ENCODE data around the gene CIITA. TPM values are rescaled to one million over a fixed set of nuclear protein-coding genes. Genes with fewer than 3 reads are reported as not detected.
A peak's percentile ranks its signal among the peaks of the same experiment; 100 is the strongest.

CIITA gene
- total RNA-seq, 1 experiment from 2014 or later: not detected

GRCh38 chr16:10840703-10841102, 36.3 kb upstream of the CIITA start:
- H3K27ac Mint-ChIP-seq (ENCODE audit: low read depth, unreplicated experiment): no peak overlapping the region
- intact Hi-C loops (cut with micrococcal nuclease): no loop called here
- ChIA-PET CTCF (interaction anchor here (0.8 kb wide), 1 partner anchor 34 kb away, joined by 5 read pairs; no protein-coding TSS in a partner anchor), POLR2A (no interaction called here)
- DNase-seq (ENCODE audit: unreplicated experiment): no peak
- no peak overlapping the region for H3K4me3 Mint-ChIP-seq (ENCODE audit: unreplicated experiment)
- no peaks in the 10 kb centered on the region for H3K9me3 Mint-ChIP-seq (ENCODE audit: unreplicated experiment)
- H3K36me3 Mint-ChIP-seq (ENCODE audit: insufficient read depth, unreplicated experiment): no peaks in the 10 kb centered on the region
- H3K4me1 Mint-ChIP-seq (ENCODE audit: insufficient read depth, unreplicated experiment): no peaks in the 10 kb centered on the region
- H3K27me3 Mint-ChIP-seq (ENCODE audit: insufficient read depth, unreplicated experiment): peaks cover 14% of the 10 kb centered on the region
- no TSS peak for BruUV-seq (replicated peaks)
- TF ChIP-seq CTCF (IDR thresholded peaks at IDR 0.05; ENCODE audit: unreplicated experiment): no peak

- DNase-seq (ENCODE audit: unreplicated experiment): no peak
- H3K4me3 Mint-ChIP-seq (ENCODE audit: unreplicated experiment): no peak overlapping the region
- no peak overlapping the region for H3K27ac Mint-ChIP-seq (ENCODE audit: low read depth, unreplicated experiment)
- H3K9me3 Mint-ChIP-seq (ENCODE audit: unreplicated experiment): no peaks in the 10 kb centered on the region
- no TSS peak for BruUV-seq (replicated peaks)
- no peaks in the 10 kb centered on the region for H3K36me3 Mint-ChIP-seq (ENCODE audit: insufficient read depth, unreplicated experiment)
- intact Hi-C loops (cut with micrococcal nuclease): no loop called here
- H3K4me1 Mint-ChIP-seq (ENCODE audit: insufficient read depth, unreplicated experiment): no peaks in the 10 kb centered on the region
- H3K27me3 Mint-ChIP-seq (ENCODE audit: insufficient read depth, unreplicated experiment): peaks cover 23% of the 10 kb centered on the region
- no peak for TF ChIP-seq CTCF (IDR thresholded peaks at IDR 0.05; ENCODE audit: unreplicated experiment)
- ChIA-PET CTCF (no interaction called here), POLR2A (no interaction called here)
Measured at GRCh38 chr16:10846213-10846998, 30.6 kb upstream of the CIITA start.

GRCh38 chr16:10847176-10847575, 29.8 kb upstream of the CIITA start:
- Mint-ChIP-seq H3K27ac (ENCODE audit: low read depth, unreplicated experiment) (no peak overlapping the region), H3K4me1 (ENCODE audit: insufficient read depth, unreplicated experiment) (no peaks in the 10 kb centered on the region), H3K36me3 (ENCODE audit: insufficient read depth, unreplicated experiment) (no peaks in the 10 kb centered on the region), H3K4me3 (ENCODE audit: unreplicated experiment) (no peak overlapping the region), H3K9me3 (ENCODE audit: unreplicated experiment) (no peaks in the 10 kb centered on the region), H3K27me3 (ENCODE audit: insufficient read depth, unreplicated experiment) (peaks cover 22% of the 10 kb centered on the region)
- POLR2A ChIA-PET: no interaction called here
- no TSS peak for BruUV-seq (replicated peaks)
- intact Hi-C loops (cut with micrococcal nuclease): no loop called here
- TF ChIP-seq CTCF (IDR thresholded peaks at IDR 0.05; ENCODE audit: unreplicated experiment): no peak
- no peak for DNase-seq (ENCODE audit: unreplicated experiment)
- CTCF ChIA-PET: no interaction called here

- ChIA-PET CTCF (interaction anchor here (0.6 kb wide), 2 partner anchors 349 to 507 kb away, joined by 3 read pairs; no protein-coding TSS in a partner anchor), POLR2A (no interaction called here)
- no peaks in the 10 kb centered on the region for H3K36me3 Mint-ChIP-seq (ENCODE audit: insufficient read depth, unreplicated experiment)
- no peaks in the 10 kb centered on the region for H3K4me1 Mint-ChIP-seq (ENCODE audit: insufficient read depth, unreplicated experiment)
- no peak for DNase-seq (ENCODE audit: unreplicated experiment)
- no peaks in the 10 kb centered on the region for H3K9me3 Mint-ChIP-seq (ENCODE audit: unreplicated experiment)
- no peak for TF ChIP-seq CTCF (IDR thresholded peaks at IDR 0.05; ENCODE audit: unreplicated experiment)
- no peak overlapping the region for H3K4me3 Mint-ChIP-seq (ENCODE audit: unreplicated experiment)
- H3K27ac Mint-ChIP-seq (ENCODE audit: low read depth, unreplicated experiment): peak overlapping the region; percentile 40
- peaks cover 22% of the 10 kb centered on the region for H3K27me3 Mint-ChIP-seq (ENCODE audit: insufficient read depth, unreplicated experiment)
- intact Hi-C loops (cut with micrococcal nuclease): no loop called here
- BruUV-seq (replicated peaks): no TSS peak
Measured at GRCh38 chr16:10849736-10850477, 27.1 kb upstream of the CIITA start.
